Activated CD4-positive, alpha-beta T cell treated with anti-CD3 and anti-CD28 coated beads, Interleukin-10, Interleukin-2, amounts not matched to agents 100 ng/mL and 50 ng/mL, durations not matched to agents 16 hours and 8 hours (primary cell): ENCODE results near the gene ZSWIM6.
"Not testable (repeated sequence)": the region's sequence is repeated elsewhere in the genome, so short reads cannot be mapped to it uniquely, and the experiment has no call there.

Experiments used
- DNase-seq: peaks from one replicate; pipeline ENCODE4 v3.0.0-alpha.2; 2020

Gene ZSWIM6

GRCh38 chr5:61412361-61412760 lies 80.3 kb downstream of the ZSWIM6 start:
- DNase-seq: no peak

- not testable (repeated sequence) for DNase-seq
Observed at GRCh38 chr5:61413205-61413604, 81.1 kb downstream of the ZSWIM6 start.

GRCh38 chr5:61414806-61415205 lies 82.7 kb downstream of the ZSWIM6 start:
- DNase-seq: no peak

GRCh38 chr5:61416010-61416409 lies 84.0 kb downstream of the ZSWIM6 start:
- no peak for DNase-seq

GRCh38 chr5:61416420-61416819 lies 84.4 kb downstream of the ZSWIM6 start:
- DNase-seq: no peak

GRCh38 chr5:61417340-61417739 lies 85.3 kb downstream of the ZSWIM6 start:
- DNase-seq: no peak

GRCh38 chr5:61417851-61418250 lies 85.8 kb downstream of the ZSWIM6 start:
- no peak for DNase-seq

GRCh38 chr5:61419106-61419505 lies 87.0 kb downstream of the ZSWIM6 start:
- DNase-seq: no peak

GRCh38 chr5:61420016-61420415 lies 88.0 kb downstream of the ZSWIM6 start:
- DNase-seq: no peak

- not testable (repeated sequence) for DNase-seq
Observed at GRCh38 chr5:61421262-61421661, 89.2 kb downstream of the ZSWIM6 start.

GRCh38 chr5:61423487-61424145 lies 91.6 kb downstream of the ZSWIM6 start:
- DNase-seq: no peak

- DNase-seq: no peak
Observed at GRCh38 chr5:61425918-61426317, 93.9 kb downstream of the ZSWIM6 start.

- no peak for DNase-seq
Observed at GRCh38 chr5:61429906-61430305, 97.8 kb downstream of the ZSWIM6 start.

- no peak for DNase-seq
Observed at GRCh38 chr5:61431923-61432620, 100.0 kb downstream of the ZSWIM6 start.

GRCh38 chr5:61435368-61435767 lies 103.3 kb downstream of the ZSWIM6 start:
- DNase-seq: no peak

GRCh38 chr5:61438298-61438970 lies 106.4 kb downstream of the ZSWIM6 start:
- DNase-seq: no peak

- DNase-seq: no peak
Observed at GRCh38 chr5:61440086-61440485, 108.0 kb downstream of the ZSWIM6 start.

- no peak for DNase-seq
Observed at GRCh38 chr5:61440596-61440995, 108.5 kb downstream of the ZSWIM6 start.

GRCh38 chr5:61441742-61442141 lies 109.7 kb downstream of the ZSWIM6 start:
- DNase-seq: no peak

- DNase-seq: no peak
Observed at GRCh38 chr5:61447780-61448495, 115.9 kb downstream of the ZSWIM6 start.

- DNase-seq: no peak
Observed at GRCh38 chr5:61449804-61450492, 117.9 kb downstream of the ZSWIM6 start.

- no peak for DNase-seq
Observed at GRCh38 chr5:61450493-61451279, 118.6 kb downstream of the ZSWIM6 start.
